NCI-H2107 treated with DMSO at 0.1 percent for 48 hours (cell line): ENCODE measurements around the gene POU2F1.

ENCODE experiments used
- DNase-seq: peaks from one replicate; lab custom pipeline; 2025; ENCODE audit not compliant: unreplicated experiment; lab: John Stamatoyannopoulos, UW

The POU2F1 gene

DNA sequence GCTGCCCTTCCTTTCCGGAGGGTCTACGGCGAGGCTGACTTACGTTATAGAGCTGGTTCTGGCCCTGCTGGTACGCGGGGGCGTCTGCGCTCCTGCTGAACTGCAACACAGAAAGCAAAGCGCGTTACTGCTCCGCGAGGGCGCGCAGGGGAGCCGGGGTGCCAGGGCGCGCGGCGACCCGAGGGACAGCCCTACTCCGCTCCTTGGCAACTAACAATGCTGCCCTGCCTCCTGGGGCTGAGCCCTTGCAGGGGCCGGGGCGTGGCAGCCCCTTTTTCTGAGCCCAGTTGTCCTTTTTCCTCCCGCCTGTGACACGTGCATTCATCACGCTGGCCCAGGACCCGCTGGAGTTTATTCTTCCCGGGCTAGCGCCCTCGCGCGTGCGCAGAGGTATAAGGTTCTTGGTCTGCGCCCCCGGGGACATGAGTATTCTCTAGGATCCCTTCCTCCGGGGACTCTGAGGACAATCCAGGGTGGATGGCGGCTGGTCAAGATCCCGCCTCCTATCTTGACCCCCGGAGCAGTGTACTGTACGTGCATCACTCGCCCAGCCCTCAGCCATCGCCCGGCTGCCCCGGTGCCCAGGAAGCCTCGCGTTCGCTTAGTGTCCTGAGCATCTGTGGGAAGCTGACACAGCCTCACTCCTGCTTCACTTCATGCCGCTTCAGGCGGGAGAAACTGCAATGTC lies 218.8 kb downstream of the POU2F1 start:
- no peak for DNase-seq

DNA sequence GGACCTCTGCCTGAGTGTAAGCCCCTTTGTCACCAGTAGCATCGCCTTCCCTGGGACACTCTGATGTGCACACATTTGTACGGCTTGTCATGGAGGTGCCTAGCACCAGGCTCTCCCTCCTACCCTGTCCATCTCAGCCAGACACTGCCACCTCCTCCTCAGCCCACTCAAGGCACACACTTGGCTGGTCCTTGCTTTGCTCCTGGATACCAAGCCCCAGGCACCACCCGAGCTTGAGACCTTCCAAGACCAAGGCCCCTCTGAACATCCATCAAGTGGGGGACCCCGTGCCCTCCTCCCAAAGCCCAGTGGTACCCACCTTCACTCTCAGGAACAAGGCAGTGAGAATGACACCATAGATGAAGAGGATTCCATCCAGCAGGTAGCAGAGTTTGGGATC lies 219.7 kb downstream of the POU2F1 start:
- DNase-seq = no peak

DNA sequence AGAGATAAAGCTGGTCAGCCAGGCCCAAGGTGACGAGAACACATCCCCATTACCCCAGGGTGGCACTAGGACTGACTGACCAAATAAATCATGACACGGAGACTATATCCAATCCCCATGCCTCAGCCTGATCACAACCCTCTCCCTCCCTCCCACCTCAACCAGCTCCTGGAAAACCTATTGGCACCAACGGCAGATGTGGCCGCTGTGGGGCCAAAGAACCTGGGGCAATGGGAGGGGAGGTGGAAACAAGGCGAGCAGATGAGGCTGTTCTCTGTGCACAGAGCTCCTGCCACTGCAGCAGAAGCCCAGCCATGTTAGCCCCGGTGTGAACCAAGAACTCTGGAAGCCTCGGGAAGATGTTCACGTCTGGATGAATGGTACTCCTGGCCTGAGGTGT lies 220.1 kb downstream of the POU2F1 start:
- DNase-seq = no peak

DNA sequence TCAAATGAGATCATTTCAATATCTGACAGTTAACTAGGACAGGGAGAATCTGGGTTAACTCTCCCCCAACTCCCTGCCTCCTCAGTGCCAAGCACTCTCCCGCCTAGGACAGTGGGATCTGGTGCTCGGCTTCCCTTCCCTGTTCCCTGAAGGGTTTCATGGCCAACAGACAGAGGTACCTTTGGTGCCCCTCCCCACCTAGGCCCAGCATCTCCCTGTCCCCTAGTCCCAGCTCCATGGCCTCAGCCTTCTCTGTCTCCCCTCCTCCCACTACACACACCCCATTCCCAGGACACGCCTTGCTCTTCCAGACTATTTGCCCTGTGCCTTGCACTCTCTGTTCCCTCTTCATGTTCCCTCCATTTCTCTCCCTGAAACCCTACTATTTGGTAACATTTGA lies 220.5 kb downstream of the POU2F1 start:
- no peak for DNase-seq

DNA sequence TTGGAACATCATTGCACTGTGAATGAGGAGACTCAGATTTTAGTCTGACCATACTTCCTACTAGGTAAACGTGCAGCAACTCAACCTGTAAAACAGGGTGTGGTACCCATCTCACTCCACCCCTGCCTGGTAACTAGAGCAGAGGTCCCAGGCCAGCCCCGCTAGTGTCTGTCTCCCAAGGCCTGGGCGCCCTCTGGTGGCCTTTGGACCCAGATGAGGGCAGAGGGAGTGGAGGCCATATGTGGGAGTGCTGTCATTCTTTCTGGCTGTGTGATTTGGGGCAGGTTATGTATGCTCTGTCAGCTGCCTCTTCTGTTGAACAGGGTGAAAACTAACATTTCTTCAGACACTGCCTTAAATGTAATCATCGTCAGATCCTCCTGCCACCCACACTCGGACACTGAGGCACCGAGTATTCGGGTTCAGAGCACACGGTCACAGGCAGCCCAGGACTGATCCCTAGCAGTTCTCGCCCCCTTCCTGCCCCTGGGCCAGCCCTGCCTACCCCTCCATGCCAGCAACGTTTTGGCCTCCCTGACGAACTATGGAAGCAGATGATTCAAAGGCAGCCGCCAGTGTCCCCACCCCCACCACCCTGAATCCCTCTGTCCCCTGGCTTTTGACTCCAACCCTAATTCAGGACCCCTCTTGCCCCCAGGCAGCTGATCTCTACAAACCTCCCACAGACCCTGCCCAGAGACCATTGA lies 221.6 kb downstream of the POU2F1 start:
- DNase-seq = peak; percentile 48

DNA sequence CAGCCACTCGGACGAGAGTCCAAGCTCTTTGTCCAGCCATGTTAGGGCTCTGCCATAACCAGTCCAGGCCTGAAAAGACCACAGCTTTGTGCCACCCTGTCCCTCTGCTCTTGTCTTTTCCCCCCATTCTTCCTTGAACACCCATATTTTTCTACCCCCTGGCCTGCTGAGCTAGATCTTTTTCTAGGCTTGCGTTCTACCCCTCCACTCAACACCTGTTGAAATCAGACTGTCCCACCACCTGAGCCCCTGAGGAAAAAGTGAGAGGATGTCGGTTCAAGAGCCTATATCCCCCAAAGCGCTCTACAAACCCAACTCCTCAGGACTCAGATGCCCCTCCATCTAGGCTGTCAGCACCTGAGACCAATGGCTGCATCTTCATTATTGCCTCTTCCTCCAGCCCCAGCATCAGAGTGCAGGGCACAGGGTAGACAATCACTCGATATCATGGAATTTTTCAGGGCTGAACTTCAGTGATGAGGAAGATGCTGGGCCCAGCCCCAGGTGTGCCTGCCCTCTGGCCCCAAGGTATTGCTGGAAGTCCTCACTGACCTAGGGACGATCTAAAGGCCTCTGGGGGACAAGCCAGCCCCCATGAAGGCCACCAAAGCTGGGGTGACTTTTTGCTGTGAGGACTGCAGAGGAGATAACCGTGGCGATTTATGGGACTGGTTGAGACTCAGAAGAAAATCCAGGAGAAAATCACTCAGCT lies 222.3 kb downstream of the POU2F1 start:
- DNase-seq = no peak

DNA sequence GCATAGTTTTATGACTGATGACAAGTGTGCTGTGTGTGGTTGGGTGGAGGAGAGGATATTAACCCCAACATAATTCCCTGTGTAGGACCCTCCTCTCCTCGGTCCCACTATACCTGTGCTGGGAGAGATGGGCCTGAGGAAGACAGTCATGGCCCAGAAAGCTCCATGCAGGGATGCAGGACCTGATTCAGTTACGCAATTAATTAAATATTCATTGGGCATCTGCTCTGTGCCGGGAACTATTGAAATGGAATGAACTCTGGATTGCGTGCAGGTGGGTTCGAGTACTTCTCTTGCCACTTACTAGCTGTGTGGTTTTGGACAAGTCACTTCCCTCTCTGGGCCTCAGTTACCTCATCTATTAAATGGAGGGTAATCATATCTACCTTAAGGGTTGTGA lies 223.1 kb downstream of the POU2F1 start:
- no peak for DNase-seq

DNA sequence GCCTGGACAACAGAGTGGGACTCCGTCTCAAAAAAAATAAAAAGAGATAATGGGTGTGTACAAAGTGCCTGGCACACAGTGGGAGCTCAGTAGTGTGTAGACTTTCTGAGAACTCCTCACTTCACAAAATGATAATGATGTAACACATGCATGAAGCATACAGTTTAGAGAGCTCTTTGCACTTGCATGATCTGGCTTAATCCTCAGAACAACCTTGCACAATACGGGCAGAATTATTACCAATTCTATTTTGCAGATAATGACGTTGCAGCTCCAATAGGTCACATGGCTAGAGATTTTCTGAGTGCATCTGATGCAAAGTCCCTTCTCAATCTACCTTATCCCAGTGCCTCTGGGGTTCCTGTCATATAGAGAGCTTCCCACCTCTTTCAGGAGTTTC lies 226.3 kb downstream of the POU2F1 start:
- DNase-seq = no peak

DNA sequence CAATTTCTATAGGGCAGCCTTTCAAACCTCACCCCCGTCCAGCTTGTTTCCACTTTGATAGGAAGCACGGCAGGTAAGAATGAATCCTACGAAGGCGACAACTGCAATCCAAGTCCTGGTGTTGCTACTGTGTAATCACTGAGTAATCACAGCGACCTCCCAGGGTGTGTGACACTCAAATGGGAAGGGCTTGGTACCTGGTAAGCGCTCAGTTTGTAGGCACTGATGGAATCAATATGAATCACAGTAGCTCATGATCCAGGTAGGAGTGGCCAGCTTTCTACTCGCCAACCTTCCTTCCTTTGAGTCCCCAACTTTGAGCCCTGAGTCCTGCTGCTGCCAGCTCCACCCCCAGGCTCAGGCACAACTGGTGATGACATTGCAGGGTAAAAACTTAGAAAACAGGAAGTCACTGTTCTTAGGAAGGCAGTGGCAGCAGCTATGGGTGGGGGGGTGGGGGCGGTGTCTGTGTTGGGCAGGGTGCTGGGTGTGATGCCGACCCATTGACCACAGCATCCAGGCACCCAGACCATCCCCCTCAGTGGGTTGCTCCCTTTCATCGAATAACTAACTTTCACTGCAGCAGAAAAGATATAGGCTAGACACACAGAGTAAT lies 226.9 kb downstream of the POU2F1 start:
- no peak for DNase-seq

DNA sequence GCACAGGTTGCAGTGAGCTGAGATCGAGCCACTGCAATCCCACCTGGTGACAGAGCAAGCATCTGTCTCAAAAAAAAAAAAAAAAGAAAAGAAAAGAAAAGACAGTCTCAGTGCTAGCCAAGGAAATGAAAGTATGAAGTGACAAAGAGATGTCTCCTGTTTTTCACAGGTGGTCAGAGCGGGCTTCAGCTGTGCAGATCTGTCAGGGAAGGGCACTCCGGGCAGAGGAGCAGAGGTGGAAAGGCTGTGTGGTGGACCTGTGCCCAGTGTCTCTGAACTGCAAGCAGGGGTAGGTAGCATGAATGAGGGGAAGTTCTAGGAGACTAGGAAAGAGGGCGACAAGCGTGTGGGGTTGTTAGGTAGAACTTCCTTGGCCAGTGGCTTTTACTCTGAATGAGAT lies 230.2 kb downstream of the POU2F1 start:
- DNase-seq = no peak

DNA sequence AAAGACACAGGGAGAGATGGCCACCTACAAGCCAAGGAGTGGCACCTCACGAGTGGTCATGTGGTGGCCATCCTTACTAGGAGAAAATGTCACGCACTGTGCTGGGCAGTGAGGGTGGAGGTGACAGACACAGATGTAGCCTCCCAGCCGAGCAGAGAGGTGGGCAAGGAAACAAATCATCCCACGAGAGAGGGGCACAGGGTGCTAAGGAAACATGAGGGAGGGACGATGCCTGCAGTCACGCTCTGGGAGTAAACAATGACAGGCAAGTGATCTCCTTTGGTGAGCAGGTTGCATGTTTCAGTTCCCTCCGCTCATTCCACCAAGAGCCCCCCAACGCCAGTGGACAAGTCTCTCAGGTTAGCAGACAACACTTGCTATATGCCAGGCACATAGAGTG lies 231.8 kb downstream of the POU2F1 start:
- DNase-seq = no peak

DNA sequence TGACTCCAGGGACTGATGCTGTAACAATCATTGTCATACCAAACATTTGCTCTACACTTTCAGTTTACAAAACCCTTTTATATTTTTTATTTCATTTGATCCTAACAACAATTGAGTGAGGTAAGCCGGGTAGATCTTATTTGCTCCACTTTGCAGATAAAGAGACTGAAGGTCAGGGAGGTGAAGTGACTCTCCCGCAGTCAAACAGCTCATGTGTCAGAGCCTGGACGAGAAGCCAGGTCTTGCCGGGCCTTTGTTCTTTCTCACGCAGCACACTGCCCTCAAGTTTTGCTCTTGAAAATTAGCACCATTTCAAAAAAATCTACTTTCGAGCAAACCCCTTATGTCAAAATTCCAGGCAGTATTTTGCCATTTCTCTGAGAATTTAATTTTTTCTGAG lies 232.4 kb downstream of the POU2F1 start:
- peak; percentile 19 for DNase-seq

DNA sequence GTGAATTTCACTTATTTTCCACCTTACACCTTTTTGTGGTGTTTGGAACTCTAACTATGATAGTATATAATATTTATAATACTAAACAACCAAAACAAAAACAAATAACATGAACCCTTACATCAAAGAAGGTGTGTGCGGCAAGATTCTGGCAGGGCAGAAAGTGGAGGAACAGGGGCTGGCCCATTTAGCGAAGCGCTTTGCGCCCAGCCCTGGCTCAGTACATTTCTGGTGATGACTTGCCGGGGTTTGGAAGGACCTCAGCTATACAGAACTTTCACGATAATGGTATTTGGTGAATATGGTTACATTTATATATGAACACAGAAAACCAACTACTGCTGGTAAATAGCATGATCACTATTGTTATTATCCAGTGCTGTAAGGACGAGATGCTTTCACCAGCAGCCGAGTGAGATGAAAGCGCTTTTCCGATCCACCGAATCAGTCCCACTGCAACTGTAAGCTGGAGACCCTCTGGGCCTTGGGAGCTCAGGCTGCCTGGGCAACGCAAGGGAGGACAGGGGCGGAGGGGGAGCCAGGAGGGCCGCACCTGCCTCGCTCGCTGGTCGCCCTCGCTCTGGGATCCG lies 233.7 kb downstream of the POU2F1 start:
- no peak for DNase-seq

DNA sequence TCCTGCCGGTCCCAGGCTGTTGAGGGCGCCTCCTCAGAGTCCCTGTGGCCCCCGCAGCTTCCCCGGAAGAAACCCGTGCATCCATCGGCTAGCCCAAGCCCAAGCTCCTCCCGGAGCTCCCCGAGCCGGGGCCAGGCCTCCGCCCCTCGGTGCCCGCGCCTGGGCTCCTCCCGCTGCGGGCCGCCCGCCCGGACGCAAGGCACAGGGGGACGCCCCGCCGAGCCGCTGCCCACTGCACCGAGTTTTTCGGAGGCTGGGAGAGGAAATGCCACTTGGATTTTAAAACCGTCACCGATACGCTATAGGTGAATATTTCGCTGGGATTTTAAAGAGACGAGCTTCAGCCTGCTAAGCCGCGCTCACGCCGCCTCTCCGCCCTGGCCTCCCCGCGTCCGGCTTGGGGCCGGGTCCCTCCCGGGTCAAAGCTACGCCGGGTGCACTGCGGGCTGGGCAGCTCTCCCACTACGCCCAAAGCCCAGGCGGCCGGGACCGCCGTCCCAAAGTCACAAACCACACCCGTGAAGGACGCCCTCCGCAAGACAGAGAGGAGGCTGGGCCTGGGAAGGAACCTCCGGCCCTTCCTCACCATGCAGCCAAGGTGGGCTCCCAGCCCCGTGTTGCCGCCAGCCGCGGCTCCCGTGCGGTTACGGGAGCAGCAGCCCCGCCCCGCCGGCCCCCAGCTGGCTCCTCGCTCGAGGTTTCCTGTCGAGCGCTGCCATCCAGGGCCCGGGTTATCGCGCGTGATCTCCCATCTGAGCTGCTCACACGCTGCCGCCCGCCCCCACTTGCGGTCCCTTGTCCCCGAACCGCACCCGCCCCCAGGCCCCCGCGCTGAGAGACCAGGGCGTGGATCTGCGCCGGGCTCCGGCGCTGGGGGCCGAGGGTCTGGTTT lies 234.5 kb downstream of the POU2F1 start:
- DNase-seq = peak; percentile 22

DNA sequence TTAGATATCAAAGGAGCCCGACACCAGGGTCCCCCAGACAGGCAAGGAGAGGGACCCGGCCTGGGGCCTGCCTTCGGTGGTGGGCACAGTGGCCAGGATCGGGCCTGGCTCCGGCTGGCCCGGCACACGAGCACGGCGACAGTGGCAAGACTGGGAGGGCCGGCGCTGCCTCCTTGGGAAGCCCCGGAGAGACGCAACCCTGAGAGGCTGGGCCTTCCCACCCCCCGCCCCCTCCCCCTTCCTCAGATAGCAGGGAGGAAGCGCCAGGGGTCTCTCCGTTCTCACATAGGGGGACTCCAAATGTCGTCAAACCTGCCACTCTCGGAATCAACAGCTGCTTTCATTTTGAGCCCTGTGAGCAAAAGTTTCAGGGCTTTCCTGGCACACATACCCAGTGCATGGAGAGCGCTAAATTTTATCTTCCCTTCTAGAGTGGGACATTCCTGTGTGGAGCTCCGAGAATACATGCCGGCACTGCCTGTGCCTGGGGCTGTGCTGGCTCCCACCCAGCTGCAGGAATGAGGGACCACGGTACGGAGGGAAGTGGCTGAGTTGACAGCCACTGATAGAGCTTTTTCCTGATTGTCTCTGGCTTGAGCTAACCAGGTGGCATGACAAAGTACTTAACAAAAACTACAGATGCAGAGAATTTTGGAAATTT lies 235.2 kb downstream of the POU2F1 start:
- no peak for DNase-seq

DNA sequence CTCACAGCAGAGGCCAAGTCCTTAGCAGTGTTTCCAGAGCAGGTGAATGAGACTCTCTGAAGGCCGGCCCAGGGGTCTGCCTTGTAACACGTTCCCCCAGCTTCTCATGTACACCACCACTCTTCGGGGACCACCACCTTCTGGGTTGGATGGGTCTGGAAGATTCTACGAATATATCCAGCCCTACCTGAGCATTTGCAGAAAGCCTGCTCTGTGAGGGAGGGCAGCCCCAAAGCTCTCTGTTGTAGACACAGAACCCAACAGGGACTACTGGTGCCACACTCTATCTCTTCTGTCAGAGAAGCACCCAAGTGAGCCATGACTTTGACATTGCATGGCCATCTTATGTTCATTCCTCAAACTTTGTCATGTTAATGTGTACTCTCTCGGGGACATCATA lies 235.8 kb downstream of the POU2F1 start:
- no peak for DNase-seq

DNA sequence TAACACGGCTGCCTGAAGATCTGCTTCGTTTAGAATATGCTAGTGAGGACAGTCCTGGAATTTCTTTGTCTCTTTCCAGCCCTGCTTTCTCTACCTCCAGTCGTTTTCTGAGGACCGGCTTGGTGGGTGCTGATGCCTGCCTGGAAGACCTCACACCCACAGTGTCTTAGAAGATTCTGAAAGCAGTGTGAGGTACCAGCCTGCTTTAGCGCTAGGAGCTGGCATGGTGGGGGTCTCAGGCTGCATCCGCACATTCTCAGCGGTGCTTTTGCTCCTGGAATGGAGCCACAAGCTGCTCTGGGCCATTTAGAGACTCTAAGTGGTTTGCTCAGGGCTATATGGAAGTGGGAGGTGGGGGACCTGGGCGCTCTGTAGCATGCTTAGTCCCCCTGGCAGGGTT lies 236.2 kb downstream of the POU2F1 start:
- DNase-seq = no peak

DNA sequence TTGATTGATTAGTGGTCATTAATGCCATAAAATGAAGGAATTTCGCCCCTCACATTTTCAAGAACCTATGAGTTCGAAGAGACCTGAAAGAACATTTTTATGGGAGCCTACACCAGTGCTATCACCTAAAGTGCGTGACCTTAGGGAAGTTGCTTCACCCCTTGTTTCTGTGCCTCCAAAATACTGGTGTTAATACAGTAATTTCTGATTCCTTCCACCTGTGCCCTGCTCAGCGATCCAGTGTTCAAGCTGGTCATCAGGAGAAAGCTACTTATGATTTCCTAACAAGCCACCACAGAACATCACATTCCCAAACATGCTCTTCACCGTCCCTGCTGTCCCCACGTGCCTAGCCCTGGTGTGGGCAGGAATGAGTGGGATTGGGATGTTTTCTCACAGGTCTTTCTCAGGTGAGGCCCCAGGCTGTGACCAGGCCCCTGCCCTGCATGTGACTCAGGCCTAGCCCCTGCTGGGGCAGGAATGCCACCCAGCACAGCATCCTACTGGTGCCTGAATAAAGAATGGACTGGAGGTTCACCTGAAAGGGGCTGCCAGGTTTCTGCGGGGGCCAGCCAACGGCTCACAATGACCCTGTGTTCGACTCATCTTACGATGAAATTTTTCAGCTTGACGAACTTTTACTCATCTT lies 237.4 kb downstream of the POU2F1 start:
- DNase-seq = no peak

DNA sequence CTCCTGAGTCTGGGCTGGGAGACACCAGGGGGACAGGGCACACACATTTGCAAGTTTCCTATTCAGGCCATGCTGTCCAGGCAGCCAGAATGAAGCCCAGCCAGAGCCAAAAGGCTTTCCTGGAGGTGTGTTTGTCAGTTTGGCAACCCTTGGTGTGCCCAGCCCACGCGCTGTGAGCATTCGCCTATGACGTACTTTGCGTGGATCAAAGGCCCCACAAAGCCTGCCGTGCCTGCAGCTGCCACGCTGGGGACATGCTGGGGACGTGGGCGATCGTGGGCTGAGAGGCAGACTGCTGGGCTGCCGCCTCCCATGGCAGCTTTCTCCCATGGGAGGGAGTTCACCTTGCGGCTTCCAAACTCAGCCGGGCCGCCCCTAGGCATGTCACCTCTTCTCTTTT lies 240.2 kb downstream of the POU2F1 start:
- DNase-seq = no peak
